HG02763 (cell line): ENCODE results near the gene STAMBPL1.
"Not testable (repeated sequence)": the region's sequence is repeated elsewhere in the genome, so short reads cannot be mapped to it uniquely, and the experiment has no call there.

Experiments
- ATAC-seq: cut with Tn5 transposase; IDR thresholded peaks from one replicate; pipeline ENCODE4 v1.9.1; 2021; ENCODE audit warnings: mild to moderate bottlenecking, moderate library complexity; ENCODE audit not compliant: unreplicated experiment

The STAMBPL1 gene

GRCh38 chr10:88854684-88855083, 25.4 kb upstream of the STAMBPL1 start:
- no peak for ATAC-seq

DNA sequence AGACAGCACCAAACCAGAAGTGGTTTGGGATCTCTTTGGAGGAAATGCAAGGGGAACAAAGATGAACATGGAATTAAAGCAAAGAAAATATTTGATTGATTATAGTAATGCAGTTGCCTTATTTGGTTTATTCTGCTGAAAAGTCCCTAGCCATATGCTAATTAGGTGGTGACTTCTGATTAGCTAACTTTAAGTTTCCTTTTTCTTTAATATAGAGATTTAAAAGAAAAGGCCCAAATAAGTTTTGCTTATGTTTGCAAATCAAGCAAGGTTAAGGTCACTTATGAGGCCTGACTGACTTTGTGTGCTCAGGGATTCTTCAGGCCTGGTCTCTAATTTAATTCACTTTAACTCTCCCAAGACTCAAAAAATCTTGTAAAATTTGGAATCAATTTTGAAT, 22.2 kb upstream of the STAMBPL1 start:
- ATAC-seq: no peak

DNA sequence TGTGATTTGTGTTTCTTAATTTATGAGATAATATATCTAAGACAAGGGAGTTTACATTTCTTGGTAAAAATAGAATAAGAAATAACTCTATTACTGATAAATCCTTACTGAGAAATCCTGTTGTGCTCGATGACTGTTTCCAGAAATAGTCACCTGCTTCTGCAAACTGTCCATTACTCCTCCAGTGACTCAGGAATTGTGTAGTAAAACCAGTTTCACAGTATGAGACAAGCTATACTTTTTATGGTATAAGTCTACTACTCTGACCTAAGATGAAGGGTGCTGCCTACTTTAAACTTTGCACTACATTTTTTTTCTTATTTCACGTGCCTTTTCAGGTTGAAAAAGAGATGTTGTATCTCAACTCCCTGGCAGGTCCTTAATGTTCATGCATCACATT, 21.6 kb upstream of the STAMBPL1 start:
- no peak for ATAC-seq

GRCh38 chr10:88861036-88861435, 19.0 kb upstream of the STAMBPL1 start:
- no peak for ATAC-seq

DNA sequence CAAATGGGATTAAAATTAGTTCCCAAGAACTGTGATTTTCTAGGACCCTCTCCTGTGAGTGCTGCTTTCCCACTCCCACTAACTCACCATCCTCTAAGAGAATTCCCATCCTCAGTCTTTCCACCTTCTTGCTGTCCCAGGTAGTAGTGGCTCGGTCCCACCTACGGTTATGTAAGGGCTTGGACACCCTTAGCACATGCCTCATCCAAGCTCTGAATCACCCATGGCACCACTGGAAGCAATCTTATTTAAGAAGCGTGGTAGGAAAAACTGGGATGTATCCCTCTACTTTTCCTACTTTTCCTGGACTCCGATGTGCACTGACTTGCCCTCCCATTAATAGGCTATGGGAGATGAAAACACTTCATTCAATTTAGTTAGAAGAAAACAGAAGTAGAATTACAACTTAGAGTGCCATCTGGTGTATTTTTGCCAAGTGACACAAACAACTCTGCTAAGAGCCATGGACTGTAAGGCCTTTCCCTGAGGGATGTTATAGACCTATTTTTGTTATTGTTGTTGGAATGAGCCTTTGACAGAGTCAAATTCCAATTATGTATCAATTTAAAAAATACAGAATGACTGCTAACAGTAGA, 14.7 kb upstream of the STAMBPL1 start:
- ATAC-seq: no peak

- no peak for ATAC-seq
Observed at GRCh38 chr10:88866454-88866853, 13.6 kb upstream of the STAMBPL1 start.

DNA sequence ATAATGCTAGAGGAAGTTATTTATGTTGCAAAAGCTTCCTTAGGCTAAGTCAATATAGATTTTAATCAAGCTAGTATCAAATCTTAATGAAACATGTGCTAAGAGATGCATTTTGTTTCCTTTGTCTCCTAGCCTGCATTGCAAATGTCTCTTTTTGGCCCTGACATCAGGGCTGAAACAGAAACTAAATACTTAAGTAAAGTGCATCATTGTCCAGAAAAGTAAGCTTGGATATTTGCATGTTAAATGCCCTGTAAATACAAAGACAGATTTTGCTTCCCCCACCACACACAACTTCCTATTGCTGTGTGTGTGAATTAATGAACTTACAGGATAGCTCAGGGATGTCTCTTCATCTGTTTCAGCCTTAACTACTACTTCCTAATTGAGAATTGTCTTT, 10.0 kb upstream of the STAMBPL1 start:
- ATAC-seq: no peak

DNA sequence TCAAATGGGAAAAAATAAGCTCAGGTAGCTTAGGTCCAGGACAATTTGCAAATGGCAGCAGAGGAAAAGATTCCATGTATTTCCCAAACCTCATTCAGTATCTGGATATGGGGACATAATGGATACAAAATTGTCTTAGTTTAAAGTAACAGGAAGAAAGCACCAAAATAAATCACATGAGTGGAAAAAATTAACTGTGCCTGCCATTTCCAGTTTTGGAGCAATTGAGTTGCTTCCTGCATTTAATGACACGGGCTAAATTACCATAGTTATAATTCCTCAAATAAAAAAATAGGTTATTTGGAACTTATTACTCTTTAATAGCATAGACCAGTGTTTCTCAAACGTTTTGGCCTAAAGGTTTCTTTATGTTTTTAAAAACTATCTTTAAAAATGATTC, 6.3 kb upstream of the STAMBPL1 start:
- ATAC-seq: no peak

GRCh38 chr10:88874281-88874680, 5.8 kb upstream of the STAMBPL1 start:
- ATAC-seq: no peak

DNA sequence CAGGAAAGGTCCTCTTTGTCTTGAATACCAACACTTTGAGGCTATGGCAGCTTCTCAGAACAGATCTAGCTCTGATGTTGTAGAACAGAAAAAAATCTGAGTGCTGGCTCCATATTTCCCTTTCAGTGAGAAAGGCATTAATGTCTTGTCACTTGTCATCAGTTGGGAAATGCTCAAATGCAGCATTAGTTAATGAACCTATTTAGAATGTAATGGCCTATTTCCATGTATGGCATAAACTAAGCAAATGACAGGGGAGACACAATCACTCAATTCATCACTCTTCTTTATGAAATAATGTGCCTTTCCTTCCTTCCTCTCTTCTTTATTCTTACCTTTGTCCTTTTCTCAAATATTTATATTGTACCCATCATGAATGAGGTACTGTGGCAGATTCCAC, 5.0 kb upstream of the STAMBPL1 start:
- no peak for ATAC-seq

- ATAC-seq: no peak
Observed at GRCh38 chr10:88877298-88877697, 2.7 kb upstream of the STAMBPL1 start.

- peak; percentile 80 for ATAC-seq
Observed at GRCh38 chr10:88880282-88881076, 434 bp downstream of the STAMBPL1 start.

GRCh38 chr10:88881320-88881719, 1.3 kb downstream of the STAMBPL1 start:
- no peak for ATAC-seq

DNA sequence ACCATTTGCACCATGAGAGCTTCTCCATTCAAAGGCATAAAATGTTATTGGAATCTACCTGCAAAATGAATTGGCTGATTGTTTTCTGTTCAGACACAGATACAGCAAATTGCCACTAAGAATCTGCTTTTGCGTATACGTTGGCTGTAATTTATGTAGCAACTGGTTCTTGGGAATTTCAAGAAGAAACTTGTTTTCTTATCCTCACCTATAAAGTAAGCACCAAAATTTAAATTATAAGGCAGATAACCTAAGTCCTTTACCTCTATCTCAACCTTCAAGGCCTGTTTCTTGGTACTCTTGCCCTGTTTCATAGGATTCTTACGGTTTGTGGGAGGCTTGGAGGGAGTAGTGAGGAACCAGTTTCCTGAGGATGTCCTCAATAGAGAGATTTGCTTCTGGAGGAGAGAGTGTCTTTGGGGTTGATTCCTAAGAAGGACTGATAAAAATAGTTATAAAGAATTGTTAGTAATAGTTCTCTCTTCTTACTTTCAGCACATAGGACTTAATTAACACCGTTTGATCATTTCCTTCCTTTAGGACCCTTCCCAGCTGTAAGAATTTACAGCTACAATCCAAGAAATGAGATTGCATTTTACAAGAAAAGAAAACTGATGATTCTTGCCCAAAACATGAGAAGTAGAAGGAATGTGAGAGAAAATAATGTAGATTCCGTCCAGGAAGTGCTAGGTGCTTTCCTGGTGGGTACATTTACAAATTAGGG, 2.0 kb downstream of the STAMBPL1 start:
- ATAC-seq: no peak

DNA sequence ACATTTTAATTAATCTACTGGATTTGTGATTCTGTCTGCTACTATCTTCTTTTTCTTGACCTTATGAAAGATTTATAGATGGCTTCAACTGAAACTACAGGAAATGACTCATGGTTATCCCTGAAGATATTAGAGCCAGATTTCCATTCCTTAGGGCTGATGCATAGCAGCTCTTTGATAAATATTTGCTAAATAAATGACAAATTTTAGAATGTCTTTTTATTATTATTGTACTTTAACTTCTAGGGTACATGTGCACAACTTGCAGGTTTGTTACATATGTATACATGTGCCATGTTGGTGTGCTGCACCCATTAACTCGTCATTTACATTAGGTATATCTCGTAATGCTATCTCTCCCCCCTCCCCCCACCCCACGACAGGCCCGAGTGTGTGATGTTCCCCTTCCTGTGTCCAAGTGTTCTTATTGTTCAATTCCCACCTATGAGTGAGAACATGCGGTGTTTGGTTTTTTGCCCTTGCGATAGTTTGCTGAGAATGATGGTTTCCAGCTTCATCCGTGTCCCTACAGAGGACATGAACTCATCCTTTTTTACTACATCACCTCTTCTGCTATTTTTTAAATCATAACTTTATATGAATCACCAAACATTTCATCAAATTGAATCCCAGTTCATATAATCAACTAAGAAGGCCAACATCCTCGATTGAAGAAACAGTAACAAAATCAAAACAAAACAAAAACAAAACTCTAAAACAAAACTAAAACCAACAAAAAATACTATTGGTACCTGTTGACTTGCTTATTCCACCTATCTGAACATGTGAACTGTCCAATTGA, 2.8 kb downstream of the STAMBPL1 start:
- ATAC-seq: not testable (repeated sequence)

DNA sequence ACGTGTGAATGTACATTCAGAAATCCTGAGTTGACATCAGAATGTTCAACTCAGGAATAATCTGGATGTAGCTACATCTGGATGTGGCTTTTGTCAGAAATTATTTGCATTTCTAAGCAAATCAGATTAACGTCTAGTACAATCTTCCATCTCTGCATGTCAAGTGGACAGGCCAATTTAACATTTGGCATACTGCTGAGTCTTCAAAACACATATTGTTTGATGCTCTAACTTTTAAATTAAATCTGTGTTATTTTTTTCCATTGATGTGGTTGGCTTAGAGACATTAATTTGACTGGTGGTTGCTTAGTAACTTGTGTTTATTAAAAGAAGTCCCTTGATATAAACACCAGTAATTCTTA, 3.4 kb downstream of the STAMBPL1 start:
- no peak for ATAC-seq

DNA sequence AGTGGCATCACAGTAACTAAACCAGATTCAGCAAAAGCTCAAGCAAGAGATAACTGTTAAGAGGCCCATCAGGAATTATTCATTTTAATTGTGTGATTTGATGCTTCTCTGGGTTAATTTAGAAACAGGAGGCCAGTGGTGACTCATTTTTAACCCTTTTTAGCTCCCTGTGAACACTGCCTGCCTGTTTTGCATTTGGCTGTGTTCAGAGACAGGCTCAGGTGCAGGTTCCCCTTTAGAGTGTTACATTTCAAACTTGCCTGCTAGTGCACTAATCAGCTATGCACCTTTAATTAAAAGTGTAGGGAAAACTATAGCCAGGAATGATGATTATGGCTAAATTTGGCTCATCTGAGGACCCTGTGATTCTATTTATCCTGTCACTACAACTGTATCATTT, 6.5 kb downstream of the STAMBPL1 start:
- ATAC-seq: no peak

DNA sequence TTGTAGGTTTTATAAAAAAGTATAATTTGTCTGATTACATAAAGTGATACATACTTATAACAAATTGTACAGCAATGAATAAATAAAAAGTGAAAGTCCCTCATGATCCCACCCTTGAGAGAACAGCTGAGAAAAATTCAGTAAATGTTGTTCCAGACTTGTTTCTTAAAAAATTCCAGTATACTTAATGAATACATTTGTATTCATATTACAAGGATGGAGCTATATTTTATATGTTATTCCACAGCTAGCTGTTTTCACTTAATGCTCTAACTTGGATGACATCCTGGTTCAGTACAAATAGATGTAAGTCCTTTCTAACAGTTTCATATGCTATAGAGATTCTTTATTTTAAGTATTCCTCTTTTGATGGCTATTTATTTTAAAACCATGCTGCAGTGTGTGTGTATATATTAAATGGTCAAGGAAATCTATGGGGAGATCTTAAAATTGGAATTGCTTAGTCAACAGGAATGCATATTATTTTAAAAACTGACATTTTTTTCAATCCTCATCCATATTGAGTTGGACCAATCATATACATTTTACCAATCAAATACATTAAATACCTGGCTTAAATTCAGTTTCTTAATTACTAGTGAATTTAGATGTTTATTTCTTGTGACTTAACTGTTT, 8.9 kb downstream of the STAMBPL1 start:
- no peak for ATAC-seq

DNA sequence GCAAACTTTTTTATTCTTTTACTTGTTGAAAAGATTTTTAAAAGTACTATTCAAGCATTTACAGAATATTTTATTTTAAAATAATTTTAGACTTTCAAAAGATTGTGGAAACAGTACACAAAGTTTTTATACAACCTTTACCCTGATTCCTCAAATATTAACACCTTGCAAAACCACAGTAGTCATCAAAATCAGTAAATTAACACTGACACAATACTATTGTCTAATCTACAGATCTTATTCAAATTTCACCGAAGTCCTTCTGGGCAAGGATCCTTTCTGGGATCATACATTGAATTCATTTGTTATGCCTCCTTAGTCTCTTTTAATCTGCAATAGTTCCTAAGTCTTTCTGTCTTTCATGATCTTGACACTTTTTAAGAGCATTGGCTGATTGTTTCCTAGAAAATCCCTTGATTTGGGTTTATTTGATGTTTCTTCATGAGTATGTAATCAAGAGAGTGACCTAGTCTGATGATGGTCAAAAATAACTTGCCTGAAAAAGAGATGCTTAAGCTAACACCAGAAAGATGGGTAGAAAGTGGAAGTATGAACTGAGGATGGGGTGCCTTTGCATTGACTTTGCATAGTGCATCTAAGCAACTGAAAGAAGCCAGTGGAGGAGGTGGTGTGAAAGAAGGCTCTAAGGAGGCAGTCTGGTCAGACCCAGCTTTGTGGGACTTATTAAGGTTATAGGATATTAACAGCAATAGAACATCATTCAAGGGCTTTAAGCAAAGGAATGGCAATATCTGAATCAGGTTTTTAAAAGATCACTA, 9.7 kb downstream of the STAMBPL1 start:
- ATAC-seq: peak; percentile 66
